Measurements from ENCODE around the gene KRT36. TPM values are rescaled to one million over a fixed set of nuclear protein-coding genes. Genes with fewer than 3 reads are reported as not detected.
A peak's percentile ranks its signal among the peaks of the same experiment; 100 is the strongest.

The KRT36 gene
- total and polyA plus RNA-seq, 2 of the 8 experiments (the other 6 are each of a cell fraction or from before 2014, with no cell fraction given): not detected

DNA sequence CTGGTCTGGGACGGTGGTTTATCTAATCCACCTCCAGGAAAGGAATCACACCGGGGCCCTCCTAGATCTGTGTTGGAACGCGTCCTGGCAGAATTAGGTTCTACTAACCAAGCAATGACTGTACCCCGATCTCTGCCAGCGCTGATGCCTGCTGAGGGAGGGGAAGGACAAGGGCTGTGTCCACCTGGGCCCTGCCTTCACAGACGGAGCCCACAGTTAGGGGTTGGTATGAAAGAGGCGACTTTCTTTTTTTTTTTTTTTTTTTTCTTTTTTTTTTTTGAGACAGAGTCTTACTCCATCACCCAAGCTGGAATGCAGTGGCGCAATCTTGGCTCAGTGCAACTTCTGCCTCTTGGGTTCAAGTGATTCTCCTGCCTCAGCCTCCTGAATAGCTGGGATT is 48.3 kb upstream of the KRT36 start:
- no peak overlapping the region for H3K23ac ChIP-seq (ENCODE audit: insufficient read length)
- POLR2A ChIA-PET (ENCODE audit: partially characterized antibody): interaction anchor here (16.2 kb wide), 1 partner anchor 12 kb away, joined by 293 read pairs; the partner anchor contains the start of gene KRT19
- no peak overlapping the region for H4K91ac ChIP-seq (replicated peaks; ENCODE audit: insufficient read length, low read length)
- H3K36me3 ChIP-seq (ENCODE audit: control insufficient read depth in 2 of 4, insufficient read depth in 4 of 4, low read length in 3 of 4): no peaks in the 10 kb centered on the region
- no peak overlapping the region for H3K4ac ChIP-seq (replicated peaks; ENCODE audit: insufficient read length, low read depth, low read length)
- H3K79me2 ChIP-seq (ENCODE audit: control insufficient read depth in 1 of 2, insufficient read depth in 2 of 2, low read length in 2 of 2): no peaks in the 10 kb centered on the region
- H2BK120ac ChIP-seq (replicated peaks; ENCODE audit: low read depth, low read length): no peak overlapping the region
- no peak overlapping the region for H3K9ac ChIP-seq (replicated peaks in 1 of 4; ENCODE audit: extremely low read depth in 1 of 4, low read depth in 3 of 4, low read length in 3 of 4)
- no peaks in the 10 kb centered on the region; a peak in 1 of 7 replicates for H3K27me3 ChIP-seq (replicated peaks in 1 of 4; ENCODE audit: control insufficient read depth in 3 of 4, extremely low read depth in 1 of 4, insufficient read depth in 3 of 4, low read length in 3 of 4)
- no peak overlapping the region for H2AFZ ChIP-seq (ENCODE audit: low read length)
- H2BK15ac ChIP-seq (ENCODE audit: low read length): 0 out of 2 replicates have a peak overlapping the region, but pooled peaks have one; percentile 29
- H2AK5ac ChIP-seq (ENCODE audit: low read depth, low read length): 0 out of 2 replicates have a peak overlapping the region, but pooled peaks have one; percentile 70
- H3K14ac ChIP-seq (ENCODE audit: insufficient read length): no peak overlapping the region
- H3K27ac ChIP-seq (ENCODE audit: low read depth, low read length): no peak overlapping the region
- no peak overlapping the region for H4K5ac ChIP-seq (ENCODE audit: insufficient read length, low read depth, low read length)
- CTCF ChIA-PET (ENCODE audit: partially characterized antibody): interaction anchor here (0.9 to 5.5 kb wide), 5 partner anchors 11 to 199 kb away, joined by 3 to 48 read pairs (median 3); no protein-coding TSS in a partner anchor
- H3K79me1 ChIP-seq (ENCODE audit: low read depth, low read length): no peaks in the 10 kb centered on the region
- FAIRE-seq (no peak), DNase-seq (ENCODE audit: low read depth in 1 of 2, low spot score in 2 of 2) (no peak)
- H3K56ac ChIP-seq (replicated peaks; ENCODE audit: insufficient read length, low read depth, low read length): no peak overlapping the region
- no peak overlapping the region for H3K4me3 ChIP-seq (ENCODE audit: extremely low read depth in 1 of 4, insufficient read depth in 2 of 4, low read depth in 3 of 4, low read length in 4 of 4)
- no peaks in the 10 kb centered on the region for H3K9me3 ChIP-seq (ENCODE audit: insufficient read depth in 2 of 2, low read depth in 1 of 2, low read length in 1 of 2)
- no peak overlapping the region for H3K4me2 ChIP-seq (ENCODE audit: insufficient read depth in 1 of 2, low read depth in 2 of 2, low read length in 2 of 2)
- H4K20me1 ChIP-seq (replicated peaks in 1 of 2; ENCODE audit: control insufficient read depth in 1 of 2, insufficient read depth in 2 of 2, low read length in 2 of 2): no peaks in the 10 kb centered on the region
- 94% methylated on average over 8 of the region's 9 CpGs; no CpG with 5 or more reads in 1 of the 2 experiments for WGBS, 2 experiments (ENCODE audit: extremely low coverage in 1 of 2, insufficient coverage in 1 of 2, insufficient read length in 1 of 2, insufficient replicate concordance in 2 of 2, low coverage in 1 of 2, low lambda C conversion rate in 2 of 2, missing lambda C conversion rate in 1 of 2)
- H3K4me1 ChIP-seq (replicated peaks in 1 of 4; ENCODE audit: control insufficient read depth in 3 of 4, insufficient read depth in 4 of 4, low read length in 3 of 4): peaks cover 10 to 23% (median 16%) of the 10 kb centered on the region in 4 experiments
- no peak overlapping the region for H2BK12ac ChIP-seq (ENCODE audit: low read depth, low read length)
- no peak overlapping the region for H2BK5ac ChIP-seq (ENCODE audit: low read depth, low read length)
- H4K8ac ChIP-seq (ENCODE audit: extremely low read depth, insufficient read depth, low read length): no peak overlapping the region
- H2BK20ac ChIP-seq (ENCODE audit: low read length): no peak overlapping the region
- no peak overlapping the region for H3K18ac ChIP-seq (ENCODE audit: extremely low read depth, low read length)
- no peaks in the 10 kb centered on the region for H3K23me2 ChIP-seq (ENCODE audit: low read depth, low read length)
- TF ChIP-seq CBX8 (IDR thresholded peaks at IDR 0.05; ENCODE audit: borderline replicate concordance, low read depth, low read length) (no peak), NANOG (IDR thresholded peaks at IDR 0.05; ENCODE audit: insufficient read depth, low read depth, low read length, poor library complexity, severe bottlenecking) (no peak), HDAC2 (IDR thresholded peaks at IDR 0.05; ENCODE audit: borderline replicate concordance in 1 of 2, low read depth in 2 of 2, low read length in 2 of 2) (no peak), POU5F1 (IDR thresholded peaks at IDR 0.05; ENCODE audit: low read depth, low read length) (no peak), CHD1 (IDR thresholded peaks at IDR 0.05; ENCODE audit: low read depth, low read length) (no peak), SP4 (IDR thresholded peaks at IDR 0.05; ENCODE audit: low read length) (no peak), ASH2L (IDR thresholded peaks at IDR 0.05; ENCODE audit: low read length) (no peak), ZNF274 (IDR thresholded peaks at IDR 0.05; ENCODE audit: borderline replicate concordance, extremely low read depth, low read length) (no peak)
- TF ChIP-seq, protein P1, sequence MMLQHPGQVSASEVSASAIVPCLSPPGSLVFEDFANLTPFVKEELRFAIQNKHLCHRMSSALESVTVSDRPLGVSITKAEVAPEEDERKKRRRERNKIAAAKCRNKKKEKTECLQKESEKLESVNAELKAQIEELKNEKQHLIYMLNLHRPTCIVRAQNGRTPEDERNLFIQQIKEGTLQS (IDR thresholded peaks at IDR 0.05; ENCODE audit: insufficient read depth, low read depth, low read length): no peak
- TF ChIP-seq, protein P2, sequence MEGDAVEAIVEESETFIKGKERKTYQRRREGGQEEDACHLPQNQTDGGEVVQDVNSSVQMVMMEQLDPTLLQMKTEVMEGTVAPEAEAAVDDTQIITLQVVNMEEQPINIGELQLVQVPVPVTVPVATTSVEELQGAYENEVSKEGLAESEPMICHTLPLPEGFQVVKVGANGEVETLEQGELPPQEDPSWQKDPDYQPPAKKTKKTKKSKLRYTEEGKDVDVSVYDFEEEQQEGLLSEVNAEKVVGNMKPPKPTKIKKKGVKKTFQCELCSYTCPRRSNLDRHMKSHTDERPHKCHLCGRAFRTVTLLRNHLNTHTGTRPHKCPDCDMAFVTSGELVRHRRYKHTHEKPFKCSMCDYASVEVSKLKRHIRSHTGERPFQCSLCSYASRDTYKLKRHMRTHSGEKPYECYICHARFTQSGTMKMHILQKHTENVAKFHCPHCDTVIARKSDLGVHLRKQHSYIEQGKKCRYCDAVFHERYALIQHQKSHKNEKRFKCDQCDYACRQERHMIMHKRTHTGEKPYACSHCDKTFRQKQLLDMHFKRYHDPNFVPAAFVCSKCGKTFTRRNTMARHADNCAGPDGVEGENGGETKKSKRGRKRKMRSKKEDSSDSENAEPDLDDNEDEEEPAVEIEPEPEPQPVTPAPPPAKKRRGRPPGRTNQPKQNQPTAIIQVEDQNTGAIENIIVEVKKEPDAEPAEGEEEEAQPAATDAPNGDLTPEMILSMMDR (IDR thresholded peaks at IDR 0.05; ENCODE audit: control extremely low read depth in 1 of 3, insufficient read depth in 1 of 3, low read depth in 1 of 3, low read length in 3 of 3): no peak
